Ovary (tissue), 9 donors: ENCODE results near the gene SYS1. TPM values are rescaled to one million over a fixed set of nuclear protein-coding genes. Genes with fewer than 3 reads are reported as not detected.

Experiments
- DNase-seq, 5 donors: peaks; one replicate each; pipeline ENCODE4 v3.0.0-alpha.2; 2019 to 2020
- H3K27ac ChIP-seq, 2 donors: fragments of 200-600 bp; one replicate each; pipeline versions ENCODE4 v1.5.1 to v1.8.0; 2019 to 2022
- H3K27me3 ChIP-seq: fragments of 200-600 bp; one replicate; pipeline ENCODE4 v1.8.0; 2022
- H3K36me3 ChIP-seq: fragments of 200-600 bp; sonication (generic); one replicate; pipeline ENCODE4 v1.5.1; 2019
- H3K4me1 ChIP-seq: one replicate; pipeline ENCODE4 v1.8.1; 2013; ENCODE audit warnings: mild to moderate bottlenecking, moderate library complexity; ENCODE audit not compliant: insufficient read depth
- H3K4me3 ChIP-seq: fragments of 200-600 bp; sonication (generic); one replicate; pipeline ENCODE4 v1.5.1; 2017
- H3K9me3 ChIP-seq, 2 donors: fragments of 200-600 bp in 1 of 2; sonication (generic) in 1 of 2; one replicate each; pipeline versions ENCODE4 v1.5.1 to v1.8.1; 2013 to 2019; ENCODE audit warnings: mild to moderate bottlenecking in 1 of 2, moderate library complexity in 1 of 2
- EP300 ChIP-seq: sonication (generic); formaldehyde crosslinking; IDR thresholded peaks from one replicate; pipeline ENCODE4 v1.6.1; 2017; ENCODE audit warnings: antibody characterized with exemption
- POLR2A ChIP-seq: fragments of 450-650 bp; IDR thresholded peaks from one replicate; pipeline ENCODE4 v1.6.1; 2017; ENCODE audit warnings: antibody characterized with exemption, mild to moderate bottlenecking, moderate library complexity
- WGBS, 3 donors: extraction: QIAGEN DNeasy Blood & Tissue Kit in 1 of 3; methylation state at CpG; one replicate each; pipeline versions ENCODE4 v1.1.5 to v1.1.7; 2013 to 2017; 5-methylcytosine and 5-hydroxymethylcytosine counted together
- intact Hi-C, 4 donors: fragments of 100-400 bp; cut with DNase I; formaldehyde crosslinking; loops; one replicate each; pipeline versions ENCODE4 v1.11.0 to v1.15.1; 2022 to 2023
- polyA plus RNA-seq, 2 donors: library from polyadenylated mRNA; stranded (reverse); fragments of 200-250 nt in 1 of 2; fragments of 350-450 nt in 1 of 2; fragmentation: Illumina TruSeq in 1 of 2; extraction: RNeasy Lipid Tissue Mini Kit (QIAGEN cat#74804) in 1 of 2; gene quantifications; one replicate each; pipeline ENCODE4 v1.2.3, GENCODE V29; 2013 to 2014
- total RNA-seq, 7 donors: library from RNA; depleted of rRNA in 2 of 7; stranded (reverse); fragments of >200 nt in 2 of 7; fragmentation: NEBNext Ultra II Directional in 3 of 7; extraction: Animal tissue kit (Norgen Biotek cat#: 25700) in 3 of 7; gene quantifications; one replicate each; pipeline versions ENCODE4 v1.1.0 to v1.2.4, GENCODE V29; 2016 to 2023
- TF ChIP-seq, protein P1 (sequence below), 3 donors: fragments of 450-650 bp in 2 of 3; fragments of 200-600 bp in 1 of 3; IDR thresholded peaks; one replicate each; pipeline versions ENCODE4 v1.5.1 to v1.8.0; 2016 to 2022; ENCODE audit warnings: antibody characterized with exemption in 3 of 3, mild to moderate bottlenecking in 1 of 3
- donor health status: DM: no; HTN: no; CAD: no; lungs with moderate emphysema.
- donor health status: DM: no; HTN: no; CAD: no.
- donor health status: Bipolar disorder and iron deficiency.
- donor health status: DM: yes; HTN: yes; CAD: no.
- donor health status: DM: no; HTN: no; CAD: no.
- donor health status: DM: yes; HTN: yes; CAD: no.

SYS1 gene
- total and polyA plus RNA-seq, 9 donors, result 29.2 to 69.7 (median 33.0) TPM

DNA sequence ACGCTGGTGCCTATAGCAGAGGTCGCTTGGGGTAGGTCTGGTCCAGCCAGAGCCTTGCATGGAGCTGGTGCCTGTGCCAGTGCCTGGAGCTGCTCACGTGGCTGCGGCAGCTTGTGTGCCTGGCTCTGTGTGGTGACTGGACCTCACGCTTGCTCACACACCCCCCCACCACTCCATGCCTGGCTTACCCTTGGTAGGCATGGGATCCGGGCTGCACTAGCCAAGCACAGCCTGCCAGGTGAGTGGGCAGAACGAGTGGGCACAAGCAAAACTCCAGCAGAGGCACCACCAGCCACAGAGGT, 32.1 kb downstream of the SYS1 start:
- Histone ChIP-seq H3K4me1 (no peaks in the 10 kb centered on the region), H3K27me3 (no peaks in the 10 kb centered on the region), H3K9me3 (no peaks in the 10 kb centered on the region), H3K36me3 (no peaks in the 10 kb centered on the region), H3K27ac (no peak overlapping the region), H3K4me3 (no peak overlapping the region)
- TF ChIP-seq, protein P1, sequence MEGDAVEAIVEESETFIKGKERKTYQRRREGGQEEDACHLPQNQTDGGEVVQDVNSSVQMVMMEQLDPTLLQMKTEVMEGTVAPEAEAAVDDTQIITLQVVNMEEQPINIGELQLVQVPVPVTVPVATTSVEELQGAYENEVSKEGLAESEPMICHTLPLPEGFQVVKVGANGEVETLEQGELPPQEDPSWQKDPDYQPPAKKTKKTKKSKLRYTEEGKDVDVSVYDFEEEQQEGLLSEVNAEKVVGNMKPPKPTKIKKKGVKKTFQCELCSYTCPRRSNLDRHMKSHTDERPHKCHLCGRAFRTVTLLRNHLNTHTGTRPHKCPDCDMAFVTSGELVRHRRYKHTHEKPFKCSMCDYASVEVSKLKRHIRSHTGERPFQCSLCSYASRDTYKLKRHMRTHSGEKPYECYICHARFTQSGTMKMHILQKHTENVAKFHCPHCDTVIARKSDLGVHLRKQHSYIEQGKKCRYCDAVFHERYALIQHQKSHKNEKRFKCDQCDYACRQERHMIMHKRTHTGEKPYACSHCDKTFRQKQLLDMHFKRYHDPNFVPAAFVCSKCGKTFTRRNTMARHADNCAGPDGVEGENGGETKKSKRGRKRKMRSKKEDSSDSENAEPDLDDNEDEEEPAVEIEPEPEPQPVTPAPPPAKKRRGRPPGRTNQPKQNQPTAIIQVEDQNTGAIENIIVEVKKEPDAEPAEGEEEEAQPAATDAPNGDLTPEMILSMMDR (IDR thresholded peaks at IDR 0.05), result no peak
- no peak for TF ChIP-seq POLR2A
- no peak for TF ChIP-seq EP300
- DNase-seq, result no peak
- 84 to 91% (median 90%) methylated on average over 7 of the region's 7 CpGs for WGBS, 3 donors
- intact Hi-C loops, result no loop called here

GRCh38 chr20:45399018-45399417, 36.1 kb downstream of the SYS1 start:
- no peaks in the 10 kb centered on the region for H3K4me1 ChIP-seq
- WGBS, 3 donors, result 95 to 100% (median 100%) methylated on average over 1 of the region's 1 CpG
- TF ChIP-seq, protein P1 (IDR thresholded peaks at IDR 0.05), result no peak
- TF ChIP-seq EP300, result no peak
- TF ChIP-seq POLR2A, result no peak
- intact Hi-C loops, result no loop called here
- H3K36me3 ChIP-seq, result no peaks in the 10 kb centered on the region
- H3K9me3 ChIP-seq, result peaks cover 0 to 5% of the 10 kb centered on the region in 2 donors
- no peak overlapping the region for H3K27ac ChIP-seq
- DNase-seq, result no peak
- no peak overlapping the region for H3K4me3 ChIP-seq
- no peaks in the 10 kb centered on the region for H3K27me3 ChIP-seq

DNA sequence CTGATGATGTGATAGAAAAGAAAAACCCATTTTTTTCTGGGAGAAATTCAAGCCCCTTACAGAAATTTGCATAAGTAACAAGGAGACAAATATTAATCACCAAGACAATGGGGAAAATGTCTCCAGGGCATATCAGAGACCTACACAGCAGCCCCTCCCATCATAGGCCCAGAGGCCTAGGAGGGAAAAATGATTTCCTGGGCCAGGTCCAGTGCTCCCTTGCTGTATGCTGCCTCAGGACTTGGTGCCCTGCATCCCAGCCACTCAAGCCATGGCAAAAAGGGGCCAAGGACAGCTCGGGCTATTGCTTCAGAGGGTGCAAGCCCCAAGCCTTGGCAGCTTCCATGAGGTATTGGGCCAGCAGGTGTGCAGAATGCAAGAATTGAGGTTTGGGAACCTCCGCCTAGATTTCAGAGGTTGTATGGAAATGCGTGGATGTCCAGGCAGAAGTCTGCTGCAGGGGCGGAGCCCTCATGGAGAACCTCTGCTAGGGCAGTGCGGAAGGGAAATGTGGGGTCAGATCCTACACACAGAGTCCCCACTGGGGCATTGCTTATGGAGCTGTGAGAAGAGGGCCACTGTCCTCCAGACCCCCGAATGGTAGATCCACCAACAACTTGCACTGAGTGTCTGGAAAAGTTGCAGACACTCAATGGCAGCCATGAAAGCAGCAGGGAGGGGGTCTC, 37.5 kb downstream of the SYS1 start:
- peaks cover 0 to 5% of the 10 kb centered on the region in 2 donors for H3K9me3 ChIP-seq

DNA sequence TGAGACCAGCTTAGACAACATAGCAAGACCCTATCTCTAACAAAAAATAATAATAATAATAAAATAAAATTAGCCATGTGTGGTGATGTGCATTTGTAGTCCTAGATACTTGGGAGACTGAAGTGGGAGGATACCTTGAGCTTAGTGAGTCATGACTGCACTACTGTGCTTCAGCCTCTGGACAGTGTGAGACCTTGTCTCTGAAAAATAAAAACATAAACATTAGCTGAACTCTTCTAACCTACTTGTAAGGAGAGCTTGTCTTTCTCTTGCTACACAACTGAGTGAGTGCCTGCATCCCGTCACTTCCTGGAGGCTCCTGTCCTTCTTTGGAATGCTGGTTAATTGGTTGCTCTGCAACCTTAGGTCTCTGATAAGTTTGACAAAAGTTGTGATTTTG, 40.0 kb downstream of the SYS1 start:
- peaks cover 3% of the 10 kb centered on the region for H3K4me1 ChIP-seq
- H3K9me3 ChIP-seq, result peaks cover 0 to 5% of the 10 kb centered on the region in 2 donors
- no peak for DNase-seq
- intact Hi-C loops, result no loop called here
- H3K27ac ChIP-seq, result no peak overlapping the region
- TF ChIP-seq, protein P1 (IDR thresholded peaks at IDR 0.05), result no peak
- no peak for TF ChIP-seq EP300
- no peak for TF ChIP-seq POLR2A
- 80 to 87% (median 85%) methylated on average over 1 of the region's 1 CpG for WGBS, 3 donors
- H3K27me3 ChIP-seq, result no peaks in the 10 kb centered on the region
- H3K4me3 ChIP-seq, result no peak overlapping the region
- H3K36me3 ChIP-seq, result no peaks in the 10 kb centered on the region

More for the DNA sequence above, 37.5 kb downstream of the SYS1 start:
- H3K27ac ChIP-seq, result no peak overlapping the region
- no peak for DNase-seq
- no peaks in the 10 kb centered on the region for H3K27me3 ChIP-seq
- no peak for TF ChIP-seq POLR2A
- no peaks in the 10 kb centered on the region for H3K4me1 ChIP-seq
- intact Hi-C loops, result no loop called here
- H3K4me3 ChIP-seq, result no peak overlapping the region
- no peaks in the 10 kb centered on the region for H3K36me3 ChIP-seq
- WGBS, 3 donors, result 94 to 97% (median 94%) methylated on average over 6 of the region's 6 CpGs

GRCh38 chr20:45404438-45404837, 41.5 kb downstream of the SYS1 start:
- Histone ChIP-seq H3K36me3 (no peaks in the 10 kb centered on the region), H3K27ac (no peak overlapping the region), H3K4me1 (peaks cover 3% of the 10 kb centered on the region), H3K9me3 (peaks cover 0 to 5% of the 10 kb centered on the region in 2 donors), H3K4me3 (no peak overlapping the region), H3K27me3 (no peaks in the 10 kb centered on the region)
- TF ChIP-seq, protein P1 (IDR thresholded peaks at IDR 0.05), result no peak
- TF ChIP-seq POLR2A (no peak), EP300 (no peak)
- WGBS, 3 donors, result 68 to 84% (median 76%) methylated on average over 1 of the region's 1 CpG
- intact Hi-C loops, result no loop called here
- DNase-seq, result no peak
